ENCODE results near the gene NBPF1. TPM values are rescaled to one million over a fixed set of nuclear protein-coding genes. Genes with fewer than 3 reads are reported as not detected.
"Not testable (repeated sequence)": the region's sequence is repeated elsewhere in the genome, so short reads cannot be mapped to it uniquely, and the experiment has no call there.

Gene NBPF1
- total RNA-seq, 1 donor from 2014 or later: 11.7 TPM

GRCh38 chr1:16626409-16626983 lies 13.1 kb upstream of the NBPF1 start:
- intact Hi-C loops (cut with DNase I): not testable (repeated sequence)

GRCh38 chr1:16625497-16626408 lies 12.4 kb upstream of the NBPF1 start:
- ATAC-seq (ENCODE audit: poor library complexity): no peak
- intact Hi-C loops (cut with DNase I): no loop called here

More at GRCh38 chr1:16626409-16626983, 13.1 kb upstream of the NBPF1 start:
- ATAC-seq (ENCODE audit: poor library complexity): not testable (repeated sequence)
- DNase-seq: peak; percentile 25

DNA sequence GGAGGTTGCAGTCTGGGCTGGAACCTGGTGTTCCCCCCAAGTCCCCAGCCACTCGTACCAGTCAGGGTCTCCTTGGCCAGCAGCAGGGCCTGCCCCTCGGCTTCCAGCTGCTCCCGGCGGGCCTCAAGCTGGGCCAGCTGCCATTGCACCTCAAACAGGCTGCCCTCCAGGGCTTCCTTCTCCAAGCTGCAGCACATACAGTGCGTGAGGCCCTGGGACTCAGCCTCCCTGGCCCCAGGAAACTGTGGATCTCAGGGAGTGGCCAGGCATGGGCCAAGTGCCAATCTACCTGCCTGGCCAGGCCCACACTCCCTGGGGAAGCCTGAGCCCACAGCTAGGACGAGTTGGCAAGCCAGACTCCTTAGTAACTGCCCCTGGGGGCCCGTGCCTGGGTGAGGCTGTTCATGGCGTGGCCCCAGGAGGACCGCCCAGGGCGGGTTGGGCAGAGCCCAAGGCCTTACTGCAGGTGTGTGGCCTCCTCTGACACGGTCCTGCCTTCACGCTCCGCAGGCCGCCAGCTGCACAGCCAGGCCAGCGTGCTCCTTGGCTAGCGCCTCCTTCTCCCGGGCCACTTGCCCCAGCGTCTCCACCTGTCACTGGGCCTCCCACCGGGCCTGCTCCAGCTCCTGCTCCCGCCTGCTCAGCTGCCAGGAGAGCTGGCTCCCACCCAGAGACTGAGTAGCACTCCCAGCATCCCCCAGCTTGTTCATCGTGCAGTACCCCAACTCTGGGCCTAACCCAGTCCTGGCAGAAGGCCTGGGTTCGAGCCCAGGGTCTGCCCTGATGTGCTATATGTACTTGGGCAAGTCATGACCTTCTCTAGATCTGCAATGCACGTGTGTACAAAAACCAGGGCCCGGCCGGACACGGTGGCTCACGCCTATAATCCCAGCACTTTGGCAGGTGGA lies 10.7 kb upstream of the NBPF1 start:
- DNase-seq: peak; percentile 49

More at GRCh38 chr1:16625497-16626408, 12.4 kb upstream of the NBPF1 start:
- DNase-seq: peak; percentile 56

GRCh38 chr1:16623337-16623736 lies 10.0 kb upstream of the NBPF1 start:
- peak; percentile 40 for DNase-seq
- intact Hi-C loops (cut with DNase I); ATAC-seq (ENCODE audit: poor library complexity): not testable (repeated sequence)

More for the DNA sequence above, 10.7 kb upstream of the NBPF1 start:
- peak; percentile 27 for ATAC-seq (ENCODE audit: poor library complexity)
- intact Hi-C loops (cut with DNase I): not testable (repeated sequence)

GRCh38 chr1:16621681-16622315 lies 8.4 kb upstream of the NBPF1 start:
- intact Hi-C loops (cut with DNase I); ATAC-seq (ENCODE audit: poor library complexity): not testable (repeated sequence)
- DNase-seq: peak; percentile 40

GRCh38 chr1:16621300-16621658 lies 7.9 kb upstream of the NBPF1 start:
- DNase-seq: no peak
- intact Hi-C loops (cut with DNase I): no loop called here
- no peak for ATAC-seq (ENCODE audit: poor library complexity)

DNA sequence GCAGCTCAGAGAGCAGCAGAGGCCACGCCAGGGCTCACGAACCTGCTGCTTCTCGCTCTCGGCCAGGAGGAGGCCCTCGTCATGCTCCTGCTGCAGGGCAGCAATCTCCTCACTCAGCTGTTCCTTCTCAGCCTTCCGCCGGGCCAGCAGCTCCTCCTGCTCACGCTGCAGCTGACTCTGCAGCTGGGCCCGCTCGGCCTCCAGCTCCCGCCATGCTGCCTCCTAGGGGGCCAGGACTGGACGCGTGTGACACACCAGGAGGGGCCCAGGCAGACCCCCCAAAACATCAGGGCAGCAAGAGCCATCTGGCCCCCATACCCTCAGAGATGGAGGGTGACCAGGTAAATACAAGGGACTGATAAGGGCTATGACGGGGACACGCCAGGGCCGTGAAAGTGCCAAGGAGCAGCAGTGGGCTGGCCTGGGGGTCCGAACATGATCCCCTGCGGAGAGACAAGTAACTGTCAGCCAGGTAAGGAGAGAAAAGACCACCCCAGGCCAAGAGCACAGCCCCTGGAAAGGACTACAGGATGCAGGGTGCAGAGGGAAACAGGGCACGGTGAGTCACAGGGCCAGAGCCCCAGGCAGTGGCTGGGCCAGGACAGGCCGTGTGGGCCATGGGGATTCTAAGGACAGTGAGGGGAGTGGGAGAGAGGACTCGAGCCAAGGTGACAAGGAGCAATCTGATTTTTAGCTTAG lies 6.6 kb upstream of the NBPF1 start:
- DNase-seq: peak; percentile 39
- not testable (repeated sequence) for ATAC-seq (ENCODE audit: poor library complexity)
- intact Hi-C loops (cut with DNase I): loop anchor here (10.0 kb wide), 1 partner anchor 175 kb away; the partner anchor contains the start of gene NECAP2

DNA sequence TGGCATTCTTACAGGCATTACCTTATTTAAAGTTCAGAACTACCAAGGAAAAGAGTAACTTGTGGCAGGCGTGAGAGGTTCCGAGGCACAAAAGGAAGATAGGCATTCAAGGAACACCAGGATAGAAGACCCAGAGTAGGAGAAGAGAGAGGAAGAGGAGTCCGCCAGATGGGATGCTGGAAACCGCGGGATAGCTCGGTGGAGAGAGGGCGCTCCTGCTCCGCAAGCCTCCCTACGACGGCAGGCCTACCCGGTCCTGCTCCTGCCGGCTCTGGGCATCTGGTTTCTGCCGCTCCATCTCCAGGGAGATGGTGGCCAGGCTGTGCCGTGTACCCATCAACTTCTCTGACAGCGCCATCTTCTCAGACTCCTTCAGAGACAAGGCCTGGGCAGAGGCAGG lies 5.4 kb upstream of the NBPF1 start:
- intact Hi-C loops (cut with DNase I): loop anchor here (10.0 kb wide), 1 partner anchor 174 kb away; the partner anchor contains the start of gene NECAP2
- DNase-seq (peak; percentile 45), ATAC-seq (ENCODE audit: poor library complexity) (no peak)

GRCh38 chr1:16617778-16618580 lies 4.6 kb upstream of the NBPF1 start:
- ATAC-seq (ENCODE audit: poor library complexity): no peak
- DNase-seq: no peak
- intact Hi-C loops (cut with DNase I): loop anchor here (10.0 kb wide), 1 partner anchor 173 kb away; the partner anchor contains the start of gene NECAP2

DNA sequence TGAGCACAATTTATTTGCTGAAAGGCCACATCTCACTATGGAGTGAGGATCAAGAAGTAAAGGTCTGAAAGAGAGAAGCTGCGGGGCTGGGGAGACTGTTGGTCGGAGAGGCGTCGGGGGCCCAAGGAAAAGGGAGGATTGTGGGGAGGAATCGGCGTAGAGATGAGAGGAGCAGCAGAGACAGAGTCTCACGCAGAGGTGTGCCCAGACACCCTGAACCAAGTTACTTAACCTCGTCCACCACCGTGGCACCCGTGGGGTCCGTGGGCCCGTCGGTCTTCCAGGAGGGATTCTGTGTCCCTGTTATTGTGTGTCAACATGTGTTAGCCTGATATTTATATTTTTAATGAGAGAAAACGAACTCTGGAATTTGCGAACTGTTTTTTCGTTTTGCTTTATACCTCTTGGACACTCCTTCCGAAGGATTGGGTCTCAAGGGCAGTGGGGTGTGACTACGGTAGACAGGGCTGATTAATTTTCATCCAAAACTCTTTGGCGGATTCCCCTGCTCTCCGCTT lies 3.8 kb upstream of the NBPF1 start:
- ATAC-seq (ENCODE audit: poor library complexity) (no peak), DNase-seq (peak; percentile 45)
- intact Hi-C loops (cut with DNase I): loop anchor here (10.0 kb wide), 1 partner anchor 172 kb away; the partner anchor contains the start of gene NECAP2

GRCh38 chr1:16615253-16616252 lies 2.2 kb upstream of the NBPF1 start:
- ATAC-seq (ENCODE audit: poor library complexity): no peak
- peak; percentile 40 for DNase-seq
- intact Hi-C loops (cut with DNase I): loop anchor here (10.0 kb wide), 1 partner anchor 171 kb away; the partner anchor contains the start of gene NECAP2

DNA sequence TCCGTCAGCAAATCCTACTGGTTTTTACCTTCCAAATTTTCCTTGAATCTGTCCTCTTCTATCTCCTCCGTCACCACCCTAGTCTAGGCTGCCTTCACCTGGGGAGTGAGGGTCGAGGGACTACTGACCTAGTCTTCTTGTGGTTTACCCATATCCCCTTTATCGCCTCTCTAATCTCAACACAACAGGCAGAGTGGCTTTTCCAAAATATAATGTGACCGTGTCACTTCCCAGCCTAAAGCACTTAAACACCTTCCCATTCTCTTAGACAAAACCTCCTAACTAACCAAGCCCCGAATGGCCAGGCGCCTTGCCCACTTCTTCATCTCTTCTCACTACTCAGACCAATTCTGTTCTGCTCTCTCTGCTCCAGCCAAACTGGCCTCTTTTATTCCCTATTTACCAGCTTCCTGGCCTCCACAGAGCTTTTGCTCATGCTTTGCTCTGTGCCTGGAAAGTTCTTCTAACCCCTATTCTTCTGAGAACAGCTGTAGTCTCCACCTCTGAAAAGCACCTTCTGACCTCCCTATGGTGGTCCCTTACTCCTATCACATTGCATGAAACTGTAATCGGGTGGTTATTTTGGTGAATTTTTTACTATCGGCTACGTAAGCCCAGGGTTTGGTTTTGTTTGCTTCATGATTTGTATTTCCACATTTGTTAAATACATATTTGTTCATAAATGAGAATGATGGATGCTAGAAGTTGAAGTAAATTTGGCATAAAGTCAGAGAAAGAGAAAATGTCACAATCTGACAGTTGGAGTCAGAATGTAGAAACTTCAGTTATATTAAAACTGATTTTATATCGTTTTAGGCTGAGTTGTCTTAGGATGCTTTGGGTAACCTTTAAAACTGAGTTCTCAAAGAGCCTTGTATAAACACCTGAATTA lies 1.2 kb upstream of the NBPF1 start:
- intact Hi-C loops (cut with DNase I): loop anchor here (10.0 kb wide), 1 partner anchor 170 kb away; the partner anchor contains the start of gene NECAP2
- DNase-seq: peak; percentile 45
- no peak for ATAC-seq (ENCODE audit: poor library complexity)

DNA sequence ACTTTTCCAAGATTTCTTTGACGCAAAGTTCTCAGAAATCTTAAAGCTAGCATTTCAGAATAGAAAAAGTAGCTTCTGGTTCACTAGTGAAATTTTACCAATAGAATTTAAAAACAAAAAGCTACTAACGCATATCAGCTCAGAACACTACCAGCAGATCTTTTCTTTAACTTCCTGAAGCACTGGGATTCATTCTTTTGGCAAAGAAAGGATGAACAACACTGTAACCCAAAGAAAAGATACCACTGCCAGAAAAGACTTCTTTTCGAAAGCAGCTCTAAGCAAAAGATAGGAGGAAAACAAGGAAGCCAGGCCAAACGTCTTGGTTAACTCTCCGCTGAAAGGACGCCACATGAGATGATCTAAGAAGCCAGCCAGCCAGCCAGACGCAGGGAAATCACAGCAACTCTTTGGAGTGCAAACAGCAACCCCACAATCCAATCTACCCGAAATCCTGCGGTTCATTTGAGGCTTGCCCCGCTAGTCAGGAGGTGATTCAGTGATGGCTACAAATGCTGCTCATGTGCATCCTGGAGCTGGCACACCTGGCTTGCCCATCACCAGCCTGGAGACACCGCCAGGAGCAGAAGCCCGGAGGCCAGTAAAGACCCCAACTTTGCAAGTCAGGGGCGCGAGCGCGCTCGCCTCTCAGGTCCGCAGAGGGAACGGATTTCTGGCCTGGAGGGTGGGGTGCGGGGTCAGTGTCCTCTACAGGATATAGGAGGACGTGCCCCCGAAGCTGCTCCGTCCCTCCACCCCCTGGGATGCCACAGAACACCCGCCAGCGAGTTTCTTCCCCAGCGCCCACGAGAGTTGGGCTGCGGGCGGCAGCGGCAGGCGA lies 812 bp downstream of the NBPF1 start:
- ATAC-seq (ENCODE audit: poor library complexity) (peak; percentile 65), DNase-seq (peak; percentile 74)
- intact Hi-C loops (cut with DNase I): loop anchor here (10.0 kb wide), 1 partner anchor 168 kb away; the partner anchor contains the start of gene NECAP2
